ENCODE data around the gene PSMA8. TPM values are rescaled to one million over a fixed set of nuclear protein-coding genes. Genes with fewer than 3 reads are reported as not detected.
"Not testable (repeated sequence)": the region's sequence is repeated elsewhere in the genome, so short reads cannot be mapped to it uniquely, and the experiment has no call there.

The PSMA8 gene
- total and polyA plus RNA-seq, 7 donors = 0.29 TPM; not detected in 6

DNA sequence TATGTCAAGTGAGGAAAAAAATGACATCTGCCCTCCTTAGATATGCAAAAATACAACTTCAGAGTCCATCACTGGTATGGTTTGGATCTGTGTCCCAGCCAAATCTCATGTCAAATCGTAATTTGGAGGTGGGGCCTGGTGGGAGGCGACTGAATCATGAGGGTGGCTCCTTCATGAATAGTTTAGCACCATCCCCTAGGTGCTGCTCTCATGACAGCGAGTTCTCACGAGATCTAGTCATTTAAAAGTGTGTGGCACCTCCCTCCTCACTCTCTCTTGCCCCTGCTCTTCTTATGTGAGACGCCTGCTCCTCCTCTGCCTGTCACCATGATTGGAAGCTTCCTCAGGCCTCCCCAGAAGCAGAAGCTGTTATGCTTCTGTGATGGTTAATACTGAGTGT is 5.9 kb upstream of the PSMA8 start:
- Histone ChIP-seq H3K27ac (no peak overlapping the region), H3K4me1 (no peaks in the 10 kb centered on the region), H3K9me3 (peaks cover 0 to 2% (median 0%) of the 10 kb centered on the region in 4 donors), H3K4me3 (no peak overlapping the region), H3K36me3 (no peaks in the 10 kb centered on the region), H3K27me3 (no peaks in the 10 kb centered on the region)
- TF ChIP-seq POLR2AphosphoS5 (IDR thresholded peaks at IDR 0.05) = no peak
- no peak for TF ChIP-seq EP300 (IDR thresholded peaks at IDR 0.05)
- TF ChIP-seq, protein P1, sequence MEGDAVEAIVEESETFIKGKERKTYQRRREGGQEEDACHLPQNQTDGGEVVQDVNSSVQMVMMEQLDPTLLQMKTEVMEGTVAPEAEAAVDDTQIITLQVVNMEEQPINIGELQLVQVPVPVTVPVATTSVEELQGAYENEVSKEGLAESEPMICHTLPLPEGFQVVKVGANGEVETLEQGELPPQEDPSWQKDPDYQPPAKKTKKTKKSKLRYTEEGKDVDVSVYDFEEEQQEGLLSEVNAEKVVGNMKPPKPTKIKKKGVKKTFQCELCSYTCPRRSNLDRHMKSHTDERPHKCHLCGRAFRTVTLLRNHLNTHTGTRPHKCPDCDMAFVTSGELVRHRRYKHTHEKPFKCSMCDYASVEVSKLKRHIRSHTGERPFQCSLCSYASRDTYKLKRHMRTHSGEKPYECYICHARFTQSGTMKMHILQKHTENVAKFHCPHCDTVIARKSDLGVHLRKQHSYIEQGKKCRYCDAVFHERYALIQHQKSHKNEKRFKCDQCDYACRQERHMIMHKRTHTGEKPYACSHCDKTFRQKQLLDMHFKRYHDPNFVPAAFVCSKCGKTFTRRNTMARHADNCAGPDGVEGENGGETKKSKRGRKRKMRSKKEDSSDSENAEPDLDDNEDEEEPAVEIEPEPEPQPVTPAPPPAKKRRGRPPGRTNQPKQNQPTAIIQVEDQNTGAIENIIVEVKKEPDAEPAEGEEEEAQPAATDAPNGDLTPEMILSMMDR (IDR thresholded peaks at IDR 0.05) = no peak
- no peak for TF ChIP-seq POLR2A (IDR thresholded peaks at IDR 0.05)
- DNase-seq = no peak
- intact Hi-C loops (cut with DNase I) = no loop called here
- 70 to 81% methylated on average over 5 of the region's 5 CpGs for WGBS, 2 donors

DNA sequence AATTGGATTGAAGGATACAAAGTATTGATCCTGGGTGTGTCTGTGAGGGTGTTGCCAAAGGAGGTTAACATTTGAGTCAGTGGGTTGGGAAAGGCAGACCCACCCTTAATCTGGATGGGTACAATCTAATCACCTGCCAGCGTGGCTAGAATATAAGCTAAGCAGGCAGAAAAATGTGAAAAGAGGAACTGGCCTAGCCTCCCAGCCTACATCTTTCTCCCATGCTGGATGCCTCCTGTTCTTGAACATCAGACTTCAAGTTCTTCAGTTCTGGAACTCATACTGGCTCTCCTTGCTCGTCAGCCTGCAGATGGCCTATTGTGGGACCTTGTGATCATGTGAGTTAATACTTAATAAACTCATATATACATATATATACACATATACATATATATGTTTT is 5.5 kb upstream of the PSMA8 start:
- H3K27ac ChIP-seq; H3K4me1 ChIP-seq; H3K27me3 ChIP-seq; H3K36me3 ChIP-seq; H3K9me3 ChIP-seq; H3K4me3 ChIP-seq; DNase-seq; intact Hi-C loops (cut with DNase I): not testable (repeated sequence)
- 65 to 80% methylated on average over 2 of the region's 2 CpGs for WGBS, 2 donors

DNA sequence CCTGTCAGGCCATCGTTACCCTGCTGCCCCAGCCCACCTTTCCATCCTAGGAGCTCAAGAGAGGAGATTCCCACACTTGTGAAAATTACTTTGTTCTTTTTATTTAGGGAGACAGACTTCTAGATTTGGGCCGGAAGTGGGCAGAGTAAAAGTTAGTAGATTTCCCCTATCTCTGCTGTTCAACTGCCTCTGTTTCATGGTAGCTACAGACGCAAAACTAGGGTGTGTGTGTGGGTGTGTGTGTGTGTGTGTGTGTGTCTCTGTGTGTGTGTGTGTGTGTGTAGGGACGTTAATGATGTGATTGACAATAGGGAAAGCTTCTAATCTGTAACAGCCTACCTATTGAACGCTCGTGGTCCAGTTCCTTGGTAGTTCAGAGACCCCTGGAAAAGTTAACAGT is 438 bp downstream of the PSMA8 start:
- intact Hi-C loops (cut with DNase I) = no loop called here
- Histone ChIP-seq H3K4me1 (no peaks in the 10 kb centered on the region), H3K27ac (no peak overlapping the region), H3K36me3 (no peaks in the 10 kb centered on the region), H3K9me3 (no peaks in the 10 kb centered on the region), H3K27me3 (no peaks in the 10 kb centered on the region), H3K4me3 (no peak overlapping the region)
- 86 to 88% methylated on average over 6 of the region's 6 CpGs for WGBS, 2 donors
- TF ChIP-seq POLR2AphosphoS5 (IDR thresholded peaks at IDR 0.05) = no peak
- no peak for TF ChIP-seq EP300 (IDR thresholded peaks at IDR 0.05)
- no peak for TF ChIP-seq POLR2A (IDR thresholded peaks at IDR 0.05)
- TF ChIP-seq, protein P1 (IDR thresholded peaks at IDR 0.05) = no peak
- DNase-seq = no peak

DNA sequence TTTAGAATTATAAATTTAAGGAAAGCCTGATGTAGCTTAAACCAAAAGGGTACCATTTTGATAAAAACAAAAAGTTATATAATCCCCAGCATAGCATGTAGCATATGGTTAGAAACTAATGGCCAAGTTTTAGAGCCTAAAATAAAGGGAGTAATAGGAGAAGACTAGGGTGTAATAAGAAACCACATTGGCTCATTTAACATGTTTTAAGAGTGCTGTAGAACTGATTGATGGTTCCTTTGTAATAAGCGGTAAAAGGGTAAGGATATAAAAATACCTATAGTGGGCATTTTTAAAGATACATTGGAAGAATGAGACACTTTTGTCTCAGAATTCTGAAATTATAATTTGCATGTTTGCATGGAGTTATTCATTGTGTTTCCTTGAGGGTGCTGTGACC is 1.9 kb downstream of the PSMA8 start:
- no peak for TF ChIP-seq EP300 (IDR thresholded peaks at IDR 0.05)
- TF ChIP-seq POLR2AphosphoS5 (IDR thresholded peaks at IDR 0.05) = no peak
- TF ChIP-seq, protein P1 (IDR thresholded peaks at IDR 0.05) = no peak
- TF ChIP-seq POLR2A (IDR thresholded peaks at IDR 0.05) = no peak
- no peak overlapping the region for H3K4me3 ChIP-seq
- no peaks in the 10 kb centered on the region for H3K9me3 ChIP-seq
- no peaks in the 10 kb centered on the region for H3K4me1 ChIP-seq
- H3K36me3 ChIP-seq = no peaks in the 10 kb centered on the region
- intact Hi-C loops (cut with DNase I) = no loop called here
- 90 to 91% methylated on average over 1 of the region's 1 CpG for WGBS, 2 donors
- no peaks in the 10 kb centered on the region for H3K27me3 ChIP-seq
- no peak overlapping the region for H3K27ac ChIP-seq
- no peak for DNase-seq

DNA sequence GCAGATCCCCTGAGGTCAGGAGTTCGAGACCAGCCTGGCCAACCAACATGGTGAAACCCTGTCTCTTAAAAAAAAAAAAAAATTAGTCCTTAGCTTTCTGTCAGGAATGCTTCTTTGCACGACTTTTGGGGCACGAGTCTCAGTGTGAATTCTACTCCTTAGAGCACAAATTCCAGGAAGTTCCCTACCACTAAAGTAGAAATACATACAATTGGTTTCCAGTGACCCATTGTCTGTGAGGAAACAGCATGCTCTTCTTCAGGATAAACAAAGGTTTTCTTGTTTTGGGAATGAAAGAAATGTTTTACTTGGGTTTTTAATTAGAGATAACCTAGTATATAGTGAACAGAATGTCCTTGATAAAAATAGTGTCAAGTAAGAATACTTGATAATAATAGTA is 23.7 kb downstream of the PSMA8 start:
- Histone ChIP-seq H3K27me3 (no peaks in the 10 kb centered on the region), H3K9me3 (no peaks in the 10 kb centered on the region), H3K27ac (no peak overlapping the region), H3K36me3 (no peaks in the 10 kb centered on the region), H3K4me1 (no peaks in the 10 kb centered on the region), H3K4me3 (no peak overlapping the region)
- 53 to 65% methylated on average over 3 of the region's 3 CpGs for WGBS, 2 donors
- DNase-seq = no peak
- TF ChIP-seq, protein P1 (IDR thresholded peaks at IDR 0.05) = no peak
- TF ChIP-seq POLR2AphosphoS5 (IDR thresholded peaks at IDR 0.05) = no peak
- TF ChIP-seq EP300 (IDR thresholded peaks at IDR 0.05) = no peak
- TF ChIP-seq POLR2A (IDR thresholded peaks at IDR 0.05) = no peak
- intact Hi-C loops (cut with DNase I) = loop anchor here (10.0 kb wide), 1 partner anchor 223 kb away; no protein-coding TSS in a partner anchor

Data from sigmoid colon (tissue), 7 donors.